ENCODE data around the gene IFNL3. TPM values are rescaled to one million over a fixed set of nuclear protein-coding genes. Genes with fewer than 3 reads are reported as not detected.

IFNL3 gene
- total and polyA plus RNA-seq, 4 donors = not detected

GRCh38 chr19:39247701-39248664 lies 3.2 kb upstream of the IFNL3 start:
- peaks cover 0 to 2% (median 0%) of the 10 kb centered on the region in 4 donors for H3K27me3 ChIP-seq (ENCODE audit: control insufficient read depth in 4 of 4, insufficient read depth in 4 of 4, low read length in 3 of 4)
- no peak overlapping the region for H3K4me3 ChIP-seq (ENCODE audit: low read depth in 1 of 3, low read length in 3 of 3)
- TF ChIP-seq EGR1 (IDR thresholded peaks at IDR 0.05; ENCODE audit: low read depth in 2 of 2) = no peak
- TF ChIP-seq SP1 (IDR thresholded peaks at IDR 0.05) = no peak
- no peak for TF ChIP-seq ATF3 (IDR thresholded peaks at IDR 0.05)
- no peak for TF ChIP-seq TAF1 (conservative IDR thresholded peaks at IDR 0.05)
- no peak for TF ChIP-seq NR2F2 (IDR thresholded peaks at IDR 0.05)
- TF ChIP-seq GABPA (IDR thresholded peaks at IDR 0.05 in 1 of 2, conservative IDR thresholded peaks at IDR 0.05 in 1 of 2) = no peak
- TF ChIP-seq, protein P1, sequence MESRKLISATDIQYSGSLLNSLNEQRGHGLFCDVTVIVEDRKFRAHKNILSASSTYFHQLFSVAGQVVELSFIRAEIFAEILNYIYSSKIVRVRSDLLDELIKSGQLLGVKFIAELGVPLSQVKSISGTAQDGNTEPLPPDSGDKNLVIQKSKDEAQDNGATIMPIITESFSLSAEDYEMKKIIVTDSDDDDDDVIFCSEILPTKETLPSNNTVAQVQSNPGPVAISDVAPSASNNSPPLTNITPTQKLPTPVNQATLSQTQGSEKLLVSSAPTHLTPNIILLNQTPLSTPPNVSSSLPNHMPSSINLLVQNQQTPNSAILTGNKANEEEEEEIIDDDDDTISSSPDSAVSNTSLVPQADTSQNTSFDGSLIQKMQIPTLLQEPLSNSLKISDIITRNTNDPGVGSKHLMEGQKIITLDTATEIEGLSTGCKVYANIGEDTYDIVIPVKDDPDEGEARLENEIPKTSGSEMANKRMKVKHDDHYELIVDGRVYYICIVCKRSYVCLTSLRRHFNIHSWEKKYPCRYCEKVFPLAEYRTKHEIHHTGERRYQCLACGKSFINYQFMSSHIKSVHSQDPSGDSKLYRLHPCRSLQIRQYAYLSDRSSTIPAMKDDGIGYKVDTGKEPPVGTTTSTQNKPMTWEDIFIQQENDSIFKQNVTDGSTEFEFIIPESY (IDR thresholded peaks at IDR 0.05) = no peak
- TF ChIP-seq HNF4A (conservative IDR thresholded peaks at IDR 0.05) = no peak
- TF ChIP-seq HNF4G (IDR thresholded peaks at IDR 0.05) = no peak
- TF ChIP-seq YY1 (IDR thresholded peaks at IDR 0.05) = no peak
- TF ChIP-seq, protein P2, sequence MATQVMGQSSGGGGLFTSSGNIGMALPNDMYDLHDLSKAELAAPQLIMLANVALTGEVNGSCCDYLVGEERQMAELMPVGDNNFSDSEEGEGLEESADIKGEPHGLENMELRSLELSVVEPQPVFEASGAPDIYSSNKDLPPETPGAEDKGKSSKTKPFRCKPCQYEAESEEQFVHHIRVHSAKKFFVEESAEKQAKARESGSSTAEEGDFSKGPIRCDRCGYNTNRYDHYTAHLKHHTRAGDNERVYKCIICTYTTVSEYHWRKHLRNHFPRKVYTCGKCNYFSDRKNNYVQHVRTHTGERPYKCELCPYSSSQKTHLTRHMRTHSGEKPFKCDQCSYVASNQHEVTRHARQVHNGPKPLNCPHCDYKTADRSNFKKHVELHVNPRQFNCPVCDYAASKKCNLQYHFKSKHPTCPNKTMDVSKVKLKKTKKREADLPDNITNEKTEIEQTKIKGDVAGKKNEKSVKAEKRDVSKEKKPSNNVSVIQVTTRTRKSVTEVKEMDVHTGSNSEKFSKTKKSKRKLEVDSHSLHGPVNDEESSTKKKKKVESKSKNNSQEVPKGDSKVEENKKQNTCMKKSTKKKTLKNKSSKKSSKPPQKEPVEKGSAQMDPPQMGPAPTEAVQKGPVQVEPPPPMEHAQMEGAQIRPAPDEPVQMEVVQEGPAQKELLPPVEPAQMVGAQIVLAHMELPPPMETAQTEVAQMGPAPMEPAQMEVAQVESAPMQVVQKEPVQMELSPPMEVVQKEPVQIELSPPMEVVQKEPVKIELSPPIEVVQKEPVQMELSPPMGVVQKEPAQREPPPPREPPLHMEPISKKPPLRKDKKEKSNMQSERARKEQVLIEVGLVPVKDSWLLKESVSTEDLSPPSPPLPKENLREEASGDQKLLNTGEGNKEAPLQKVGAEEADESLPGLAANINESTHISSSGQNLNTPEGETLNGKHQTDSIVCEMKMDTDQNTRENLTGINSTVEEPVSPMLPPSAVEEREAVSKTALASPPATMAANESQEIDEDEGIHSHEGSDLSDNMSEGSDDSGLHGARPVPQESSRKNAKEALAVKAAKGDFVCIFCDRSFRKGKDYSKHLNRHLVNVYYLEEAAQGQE (IDR thresholded peaks at IDR 0.05) = no peak
- TF ChIP-seq JUND (IDR thresholded peaks at IDR 0.05) = no peak
- TF ChIP-seq, protein P3, sequence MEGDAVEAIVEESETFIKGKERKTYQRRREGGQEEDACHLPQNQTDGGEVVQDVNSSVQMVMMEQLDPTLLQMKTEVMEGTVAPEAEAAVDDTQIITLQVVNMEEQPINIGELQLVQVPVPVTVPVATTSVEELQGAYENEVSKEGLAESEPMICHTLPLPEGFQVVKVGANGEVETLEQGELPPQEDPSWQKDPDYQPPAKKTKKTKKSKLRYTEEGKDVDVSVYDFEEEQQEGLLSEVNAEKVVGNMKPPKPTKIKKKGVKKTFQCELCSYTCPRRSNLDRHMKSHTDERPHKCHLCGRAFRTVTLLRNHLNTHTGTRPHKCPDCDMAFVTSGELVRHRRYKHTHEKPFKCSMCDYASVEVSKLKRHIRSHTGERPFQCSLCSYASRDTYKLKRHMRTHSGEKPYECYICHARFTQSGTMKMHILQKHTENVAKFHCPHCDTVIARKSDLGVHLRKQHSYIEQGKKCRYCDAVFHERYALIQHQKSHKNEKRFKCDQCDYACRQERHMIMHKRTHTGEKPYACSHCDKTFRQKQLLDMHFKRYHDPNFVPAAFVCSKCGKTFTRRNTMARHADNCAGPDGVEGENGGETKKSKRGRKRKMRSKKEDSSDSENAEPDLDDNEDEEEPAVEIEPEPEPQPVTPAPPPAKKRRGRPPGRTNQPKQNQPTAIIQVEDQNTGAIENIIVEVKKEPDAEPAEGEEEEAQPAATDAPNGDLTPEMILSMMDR (IDR thresholded peaks at IDR 0.05; ENCODE audit: low read depth, low read length, missing input control) = no peak
- no peak for TF ChIP-seq FOXA2 (IDR thresholded peaks at IDR 0.05)
- no peak for TF ChIP-seq RXRA (IDR thresholded peaks at IDR 0.05)
- H3K36me3 ChIP-seq (ENCODE audit: control insufficient read depth in 4 of 4, insufficient read depth in 3 of 4, low read depth in 1 of 4, low read length in 3 of 4) = no peaks in the 10 kb centered on the region
- H3K9ac ChIP-seq (ENCODE audit: low read depth in 1 of 2, low read length in 2 of 2) = no peak overlapping the region
- H3K9me3 ChIP-seq (ENCODE audit: control insufficient read depth in 4 of 4, low read length in 3 of 4) = no peaks in the 10 kb centered on the region
- H3K4me1 ChIP-seq (ENCODE audit: control insufficient read depth in 4 of 4, insufficient read depth in 4 of 4, low read length in 3 of 4) = peaks cover 3 to 20% (median 15%) of the 10 kb centered on the region in 4 donors
- DNase-seq (ENCODE audit: low spot score) = no peak
- H3K27ac ChIP-seq (ENCODE audit: low read depth in 1 of 2, low read length in 2 of 2) = no peak overlapping the region
- 20% methylated on average over 92 of the region's 92 CpGs for WGBS
